ENCODE results near the gene PLCL1. TPM values are rescaled to one million over a fixed set of nuclear protein-coding genes. Genes with fewer than 3 reads are reported as not detected.
"Not testable (repeated sequence)": the region's sequence is repeated elsewhere in the genome, so short reads cannot be mapped to it uniquely, and the experiment has no call there.

Gene PLCL1
- polyA plus RNA-seq, 5 donors, result 6.4 to 13.6 (median 11.5) TPM

DNA sequence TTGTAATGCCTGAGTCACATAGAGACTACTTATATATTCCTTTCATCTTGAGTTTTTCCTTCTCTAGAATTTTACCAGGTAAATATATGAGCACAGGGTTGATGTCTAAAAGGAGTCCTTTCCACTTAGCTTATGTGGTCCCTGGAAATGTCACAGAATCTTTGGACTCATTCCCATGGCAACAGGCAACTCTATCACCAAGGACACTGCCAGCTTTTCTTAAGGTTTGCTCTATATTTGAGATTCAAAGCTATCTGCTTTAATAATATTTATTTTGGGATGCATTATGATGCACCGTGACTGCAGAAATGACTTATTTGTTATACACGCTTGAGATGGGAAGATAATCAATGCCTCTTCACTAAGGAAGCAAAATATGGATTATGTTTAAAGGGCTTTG lies 363.0 kb downstream of the PLCL1 start:
- DNase-seq, result no peak

DNA sequence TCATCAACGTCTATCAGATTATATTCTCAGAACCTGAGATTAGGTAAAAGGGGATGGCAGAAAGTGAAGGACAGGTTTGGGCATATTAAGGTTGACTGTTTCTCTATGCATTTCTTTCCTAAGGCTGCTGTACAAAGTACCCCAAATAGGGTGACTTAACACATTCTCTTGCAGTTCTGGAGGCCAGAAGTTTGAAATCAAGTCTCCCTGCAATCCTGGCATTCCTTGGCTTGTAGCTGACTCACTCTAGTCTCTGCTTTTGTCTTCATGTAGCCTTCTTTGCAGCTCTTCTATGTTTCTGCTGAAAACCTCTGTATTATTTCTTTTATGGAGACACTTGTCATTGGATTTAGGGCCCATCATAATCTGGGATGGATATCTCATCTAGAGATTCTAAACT lies 364.3 kb downstream of the PLCL1 start:
- no peak for DNase-seq

DNA sequence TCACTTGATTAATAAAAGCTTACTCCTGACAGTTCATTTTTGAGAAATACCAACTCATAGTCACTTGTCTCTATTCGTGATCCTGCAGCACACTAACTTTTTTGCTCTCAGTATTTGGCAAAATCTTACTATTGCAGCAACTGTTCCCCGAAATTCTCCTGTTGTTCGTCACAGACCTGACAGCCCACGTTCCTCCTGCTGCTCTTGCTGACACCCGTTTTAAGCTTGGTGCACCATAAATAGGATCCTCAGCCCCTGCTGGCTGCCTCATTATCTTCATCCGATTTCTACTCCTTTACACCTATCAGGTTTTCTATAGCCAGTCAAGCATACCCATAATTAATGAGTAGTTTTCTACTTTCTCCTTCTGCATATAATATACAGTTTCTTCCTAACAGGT lies 368.8 kb downstream of the PLCL1 start:
- no peak for DNase-seq

DNA sequence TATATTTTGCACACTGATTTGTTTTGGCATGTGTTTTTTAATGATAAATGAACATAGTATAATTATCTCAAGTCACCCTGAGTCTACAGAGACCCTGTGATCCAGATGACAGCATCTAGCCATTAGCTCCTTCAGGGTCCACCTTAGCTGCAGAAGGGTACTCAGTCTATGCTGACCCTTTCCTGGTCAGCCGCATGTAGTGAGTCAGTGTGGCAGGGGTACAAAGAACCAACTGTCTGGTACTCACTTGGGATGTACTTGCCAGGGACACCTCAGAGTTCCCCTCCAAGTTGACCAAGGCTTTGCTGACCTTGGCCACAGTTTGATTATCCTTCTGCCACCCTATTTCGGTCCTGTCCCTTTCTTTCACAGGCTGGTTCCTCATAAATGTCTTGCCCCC lies 369.5 kb downstream of the PLCL1 start:
- no peak for DNase-seq

DNA sequence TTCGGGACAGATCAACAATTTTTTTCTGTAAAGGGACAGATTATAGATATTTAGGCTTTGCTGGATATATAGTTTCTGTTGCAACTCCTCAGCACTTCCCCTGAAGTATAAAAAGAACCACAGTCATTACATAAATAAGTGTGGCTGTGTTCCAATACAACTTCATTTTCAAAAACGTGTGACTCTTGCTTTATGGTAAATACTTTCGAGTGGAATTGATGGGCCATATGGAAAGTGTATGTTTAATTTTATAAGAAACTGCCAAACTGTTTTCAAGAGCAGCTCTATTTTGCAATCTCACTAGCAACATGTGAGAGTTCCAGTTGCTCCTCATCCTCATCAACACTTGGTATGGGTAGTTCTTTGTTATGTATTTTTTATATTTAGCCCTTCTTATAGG lies 370.9 kb downstream of the PLCL1 start:
- DNase-seq, result no peak

DNA sequence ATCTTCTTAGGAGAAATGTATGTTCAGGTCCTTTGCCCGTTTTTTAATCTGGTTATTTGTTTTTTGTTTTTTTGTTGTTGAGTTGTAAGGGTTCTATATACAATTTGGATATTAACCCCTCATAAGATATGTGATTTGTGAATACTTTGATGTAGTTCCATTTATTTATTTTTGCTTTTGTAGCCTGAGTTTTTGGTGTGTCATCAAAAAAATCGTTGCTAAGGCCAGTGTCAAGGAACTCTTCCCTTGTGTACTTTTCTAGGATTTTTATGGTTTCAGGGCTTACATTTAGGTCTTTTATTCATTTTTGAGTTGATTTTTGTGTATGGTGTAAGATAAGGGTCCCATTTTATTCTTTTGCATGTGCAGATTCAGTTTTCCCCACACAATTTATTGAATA lies 372.6 kb downstream of the PLCL1 start:
- DNase-seq, result no peak

DNA sequence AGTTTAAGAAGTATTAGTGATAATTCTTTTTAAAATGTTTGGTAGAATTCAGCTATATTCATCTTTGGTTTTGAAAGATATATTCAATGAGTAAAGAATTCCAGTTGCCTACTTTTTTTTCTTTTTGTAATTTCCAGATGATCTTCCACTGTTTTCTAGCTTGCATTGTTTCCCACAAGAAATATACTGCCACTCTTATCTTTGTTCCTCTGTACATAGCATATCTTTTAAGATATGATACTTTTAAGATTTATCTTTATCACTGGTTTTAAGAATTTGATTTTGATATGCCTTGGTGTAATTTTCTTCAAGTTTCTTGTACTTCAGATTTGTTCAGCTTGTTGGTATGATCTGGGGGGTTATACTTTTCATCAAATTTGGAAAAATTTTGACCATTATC lies 374.4 kb downstream of the PLCL1 start:
- no peak for DNase-seq

DNA sequence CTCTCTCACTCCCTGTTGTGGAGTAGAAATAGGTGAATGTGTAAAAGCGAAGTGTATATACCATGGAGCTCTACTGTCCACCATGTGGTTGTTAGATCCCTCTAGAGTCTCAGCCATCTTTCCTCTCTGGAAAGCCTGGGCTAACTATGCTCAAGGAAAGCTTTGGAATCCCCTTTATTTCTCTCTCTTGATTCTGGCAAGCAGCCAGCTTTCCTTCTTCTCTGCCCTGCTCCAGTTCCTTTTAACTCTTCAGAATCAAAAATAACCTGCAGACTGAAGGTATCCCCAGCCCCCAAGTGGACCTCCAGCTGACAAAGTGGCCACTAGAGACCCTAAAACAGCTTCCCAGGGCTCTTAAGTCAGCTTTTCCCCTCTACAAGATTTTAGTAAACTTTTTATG lies 381.9 kb downstream of the PLCL1 start:
- no peak for DNase-seq

DNA sequence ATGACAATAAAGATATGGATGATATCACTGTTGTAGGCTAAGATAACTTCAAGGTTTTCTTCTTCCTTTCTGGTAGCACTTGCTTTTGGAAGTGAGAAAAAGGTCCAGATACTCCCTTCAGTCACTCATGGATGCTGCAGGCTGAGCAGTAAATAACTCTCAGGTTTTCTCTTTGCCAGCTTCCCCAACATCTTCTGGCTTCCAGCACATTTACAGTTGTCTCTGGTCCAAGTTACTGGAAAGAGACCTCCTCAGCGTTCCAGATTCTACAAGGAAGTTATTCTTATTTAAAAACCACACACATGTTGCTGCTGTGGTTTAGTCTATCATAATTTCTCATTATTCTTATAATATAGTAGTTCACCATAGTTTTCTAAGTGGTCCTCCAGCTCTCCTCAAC lies 383.4 kb downstream of the PLCL1 start:
- no peak for DNase-seq

DNA sequence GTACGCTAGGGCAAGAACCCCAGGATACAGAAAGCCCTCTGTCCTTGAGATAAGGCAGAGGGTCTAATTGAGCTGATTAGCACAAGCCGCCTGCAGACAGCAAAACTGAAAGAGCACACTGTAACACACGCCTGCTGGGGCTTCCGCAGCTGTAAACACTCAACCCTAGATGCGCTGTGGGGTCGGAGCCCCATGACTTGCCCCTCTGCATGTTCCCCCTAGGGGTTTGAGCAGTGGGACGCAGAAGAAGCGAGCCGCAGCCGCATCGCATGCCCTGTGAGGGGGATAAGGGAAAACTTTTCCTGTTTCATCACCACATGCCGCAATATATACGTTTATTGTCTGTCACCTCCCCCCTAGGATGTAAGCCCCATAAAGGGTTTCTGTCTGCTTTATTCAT lies 384.6 kb downstream of the PLCL1 start:
- no peak for DNase-seq

DNA sequence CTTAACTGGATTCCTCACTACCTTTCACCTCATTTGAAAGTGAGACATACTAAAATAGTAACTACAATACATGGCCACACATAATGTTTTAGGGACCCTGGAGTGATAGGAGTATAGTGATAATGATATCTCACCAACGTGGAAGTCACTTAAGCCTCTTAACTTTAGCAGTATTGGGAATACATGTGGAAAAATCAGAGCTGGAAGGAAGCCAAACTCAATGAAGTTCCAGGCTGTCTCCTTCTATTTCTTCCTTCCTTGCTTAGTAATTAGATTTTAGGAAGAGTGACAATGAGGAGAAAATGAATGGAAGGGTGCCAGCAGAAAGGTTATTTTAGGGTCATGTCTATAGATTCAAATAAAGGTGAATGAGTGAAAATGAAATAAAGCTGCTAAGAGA lies 387.3 kb downstream of the PLCL1 start:
- no peak for DNase-seq

DNA sequence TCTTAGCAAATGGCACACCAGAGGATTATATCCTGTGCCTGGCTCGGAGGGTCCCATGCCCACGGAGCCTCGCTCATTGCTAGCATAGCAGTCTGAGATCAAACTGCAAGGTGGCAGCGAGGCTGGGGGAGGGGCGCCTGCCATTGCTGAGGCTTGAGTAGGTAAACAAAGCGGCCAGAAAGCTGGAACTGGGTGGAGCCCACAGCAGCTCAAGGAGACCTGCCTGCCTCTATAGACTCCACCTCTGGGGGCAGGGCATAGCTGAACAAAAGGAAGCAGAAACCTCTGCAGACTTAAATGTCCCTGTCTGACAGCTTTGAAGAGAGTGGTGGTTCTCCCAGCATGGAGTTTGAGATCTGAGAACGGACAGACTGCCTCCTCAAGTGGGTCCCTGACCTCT lies 392.2 kb downstream of the PLCL1 start:
- not testable (repeated sequence) for DNase-seq

Other genes with a start within 250 kb of the PLCL1 start
- gene RFTN2, start 129.0 kb upstream of the PLCL1 start, polyA plus RNA-seq (ENCODE audit: insufficient read depth in 1 of 5, insufficient read length in 5 of 5, low replicate concordance in 1 of 5), result 10 to 100 TPM; 17.7 to 35.5 (median 21.3) TPM
- gene MARS2, start 99.2 kb upstream of the PLCL1 start, polyA plus RNA-seq (ENCODE audit: insufficient read depth in 1 of 5, insufficient read length in 5 of 5, low replicate concordance in 1 of 5), result 1 to 10 TPM; 3.7 to 5.5 (median 5.5) TPM
- gene BOLL, start 19.3 kb upstream of the PLCL1 start, polyA plus RNA-seq (ENCODE audit: insufficient read depth in 1 of 5, insufficient read length in 5 of 5, low replicate concordance in 1 of 5), result under 1 TPM in 1 of 5 donors, not detected in 4; 0.12 TPM

All from right lung (tissue), 5 donors.